Mammary epithelial cell (primary cell): ENCODE results near the gene ZMYND11.

Source experiments
- EZH2 ChIP-seq: IDR thresholded peaks from 2 replicates; pipeline ENCODE4 v1.6.1; 2012; ENCODE audit warnings: low read length, inconsistent platforms, borderline replicate concordance
- TF ChIP-seq, protein P1 (sequence below), 2 donors: IDR thresholded peaks in 1 of 2; conservative IDR thresholded peaks in 1 of 2; 2 replicates each; pipeline ENCODE4 v1.5.1; 2011 to 2012; ENCODE audit warnings: inconsistent platforms in 2 of 2, low read length in 2 of 2, mild to moderate bottlenecking in 2 of 2, control low read depth in 1 of 2, low read depth in 1 of 2; ENCODE audit not compliant: insufficient read depth in 1 of 2; ENCODE audit errors: extremely low read depth in 1 of 2

DNA sequence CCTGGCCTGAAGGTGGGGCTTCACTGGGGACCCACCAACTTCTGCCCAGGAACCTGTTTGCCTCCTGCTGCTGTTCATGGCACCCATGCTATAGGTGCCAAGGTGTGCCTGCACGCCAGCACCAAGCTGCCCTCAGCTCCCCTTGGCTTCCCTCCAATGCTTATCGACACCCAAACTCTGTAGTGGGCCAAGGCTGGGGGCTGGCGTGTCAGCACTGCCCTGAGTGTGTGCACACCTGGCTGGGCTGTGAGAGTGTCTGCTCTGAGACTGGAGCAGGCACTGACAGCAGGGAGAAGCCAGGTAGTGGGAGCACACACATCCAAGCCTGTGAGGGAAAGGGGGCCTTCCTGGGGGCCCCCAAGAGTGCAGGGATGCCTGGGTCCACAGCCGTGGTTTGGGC, 43.1 kb upstream of the ZMYND11 start:
- TF ChIP-seq, protein P1, sequence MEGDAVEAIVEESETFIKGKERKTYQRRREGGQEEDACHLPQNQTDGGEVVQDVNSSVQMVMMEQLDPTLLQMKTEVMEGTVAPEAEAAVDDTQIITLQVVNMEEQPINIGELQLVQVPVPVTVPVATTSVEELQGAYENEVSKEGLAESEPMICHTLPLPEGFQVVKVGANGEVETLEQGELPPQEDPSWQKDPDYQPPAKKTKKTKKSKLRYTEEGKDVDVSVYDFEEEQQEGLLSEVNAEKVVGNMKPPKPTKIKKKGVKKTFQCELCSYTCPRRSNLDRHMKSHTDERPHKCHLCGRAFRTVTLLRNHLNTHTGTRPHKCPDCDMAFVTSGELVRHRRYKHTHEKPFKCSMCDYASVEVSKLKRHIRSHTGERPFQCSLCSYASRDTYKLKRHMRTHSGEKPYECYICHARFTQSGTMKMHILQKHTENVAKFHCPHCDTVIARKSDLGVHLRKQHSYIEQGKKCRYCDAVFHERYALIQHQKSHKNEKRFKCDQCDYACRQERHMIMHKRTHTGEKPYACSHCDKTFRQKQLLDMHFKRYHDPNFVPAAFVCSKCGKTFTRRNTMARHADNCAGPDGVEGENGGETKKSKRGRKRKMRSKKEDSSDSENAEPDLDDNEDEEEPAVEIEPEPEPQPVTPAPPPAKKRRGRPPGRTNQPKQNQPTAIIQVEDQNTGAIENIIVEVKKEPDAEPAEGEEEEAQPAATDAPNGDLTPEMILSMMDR (conservative IDR thresholded peaks at IDR 0.05 in 1 of 2, IDR thresholded peaks at IDR 0.05 in 1 of 2; ENCODE audit: extremely low read depth in 1 of 2, insufficient read depth in 1 of 2, low read depth in 1 of 2, low read length in 2 of 2) = no peak
- TF ChIP-seq EZH2 = no peak
